ENCODE data around the gene CHRNB4. TPM values are rescaled to one million over a fixed set of nuclear protein-coding genes. Genes with fewer than 3 reads are reported as not detected.
"Not testable (repeated sequence)": the region's sequence is repeated elsewhere in the genome, so short reads cannot be mapped to it uniquely, and the experiment has no call there.

CHRNB4 gene
- total RNA-seq, 1 experiment from 2014 or later, result not detected

DNA sequence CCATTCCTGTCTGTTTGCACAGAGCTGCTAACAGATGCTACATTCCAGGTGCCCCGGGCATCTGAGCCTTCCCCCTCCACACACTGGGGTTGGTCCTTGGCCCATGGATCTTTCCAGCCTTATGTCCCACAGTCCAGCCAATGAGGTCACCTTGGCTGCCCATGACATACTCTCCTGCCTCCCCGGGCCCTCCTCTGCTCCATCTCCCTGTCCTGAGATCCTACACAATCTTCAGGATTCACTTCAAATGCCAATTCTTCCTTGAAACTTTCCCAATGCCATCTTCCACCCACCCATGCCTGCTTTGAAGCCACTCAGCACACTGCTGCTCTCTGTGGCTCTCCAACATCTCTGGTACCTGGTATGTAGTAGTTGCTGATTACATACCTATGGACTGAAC lies 24.5 kb downstream of the CHRNB4 start:
- no peak for DNase-seq (ENCODE audit: low spot score)

DNA sequence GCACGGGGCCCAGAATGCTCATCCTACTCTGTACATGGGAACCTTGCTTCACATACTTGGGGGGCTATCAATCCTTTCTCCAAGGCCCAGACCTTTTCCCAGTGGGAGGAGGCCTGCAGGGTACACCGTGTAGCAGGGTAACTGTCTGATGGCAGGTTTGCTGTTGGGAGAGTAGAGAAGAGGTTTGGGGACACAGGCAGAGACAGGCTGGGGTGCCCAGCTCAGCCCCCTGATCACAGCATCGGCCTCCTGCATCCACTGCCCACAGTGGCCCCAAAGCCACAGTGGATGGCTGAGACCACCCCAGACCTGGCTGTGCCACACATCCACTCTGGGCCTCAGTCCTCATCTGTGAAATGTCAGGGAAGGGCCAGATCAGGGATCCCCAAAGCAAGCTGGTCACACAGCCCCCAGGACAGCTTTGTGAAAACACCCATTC lies 25.8 kb downstream of the CHRNB4 start:
- no peak for DNase-seq (ENCODE audit: low spot score)

DNA sequence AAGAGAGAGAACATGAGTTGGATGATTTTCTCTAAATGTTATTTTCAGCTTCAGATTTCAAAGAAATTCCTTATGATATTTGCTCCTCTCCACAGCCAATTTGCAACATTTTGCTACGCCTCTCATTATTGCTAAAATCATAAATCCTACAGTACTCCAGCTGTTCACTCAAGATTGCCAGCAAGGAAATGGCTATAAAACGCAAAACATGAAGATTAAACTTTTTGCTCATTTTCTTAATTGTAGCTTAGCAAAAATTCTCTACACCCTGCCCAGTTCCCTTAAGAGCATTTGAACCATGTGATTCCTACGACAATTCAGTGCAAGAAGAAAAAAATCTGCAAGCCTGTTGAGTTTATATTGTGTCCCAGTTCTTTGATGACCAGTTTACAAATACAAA lies 27.0 kb downstream of the CHRNB4 start:
- no peak for DNase-seq (ENCODE audit: low spot score)

GRCh38 chr15:78609551-78609950 lies 31.5 kb downstream of the CHRNB4 start:
- not testable (repeated sequence) for DNase-seq (ENCODE audit: low spot score)

GRCh38 chr15:78605680-78606079 lies 35.3 kb downstream of the CHRNB4 start:
- DNase-seq (ENCODE audit: low spot score), result no peak

DNA sequence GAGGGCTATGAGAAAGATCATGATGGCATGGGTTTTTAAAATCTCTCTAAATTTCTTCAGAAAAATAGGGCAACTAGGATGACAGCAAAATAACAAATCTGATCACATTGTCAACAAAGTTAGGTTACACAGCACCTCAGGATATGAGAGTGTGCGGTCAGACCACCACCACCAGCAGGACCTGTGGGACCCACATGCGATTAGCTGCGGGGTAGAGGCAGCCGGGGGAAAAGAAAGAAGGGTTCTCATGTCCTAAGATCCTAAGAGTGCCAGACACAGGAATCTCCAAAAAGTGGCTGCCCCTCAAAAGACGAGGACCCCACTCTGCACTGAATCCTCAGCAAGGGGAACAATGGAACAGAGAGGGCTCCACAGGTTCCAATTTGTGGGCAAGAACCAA lies 35.8 kb downstream of the CHRNB4 start:
- no peak for DNase-seq (ENCODE audit: low spot score)

- no peak for DNase-seq (ENCODE audit: low spot score)
Observed at GRCh38 chr15:78604420-78604819, 36.6 kb downstream of the CHRNB4 start.

GRCh38 chr15:78603467-78603866 lies 37.5 kb downstream of the CHRNB4 start:
- DNase-seq (ENCODE audit: low spot score), result no peak

GRCh38 chr15:78599189-78599588 lies 41.8 kb downstream of the CHRNB4 start:
- no peak for DNase-seq (ENCODE audit: low spot score)

DNA sequence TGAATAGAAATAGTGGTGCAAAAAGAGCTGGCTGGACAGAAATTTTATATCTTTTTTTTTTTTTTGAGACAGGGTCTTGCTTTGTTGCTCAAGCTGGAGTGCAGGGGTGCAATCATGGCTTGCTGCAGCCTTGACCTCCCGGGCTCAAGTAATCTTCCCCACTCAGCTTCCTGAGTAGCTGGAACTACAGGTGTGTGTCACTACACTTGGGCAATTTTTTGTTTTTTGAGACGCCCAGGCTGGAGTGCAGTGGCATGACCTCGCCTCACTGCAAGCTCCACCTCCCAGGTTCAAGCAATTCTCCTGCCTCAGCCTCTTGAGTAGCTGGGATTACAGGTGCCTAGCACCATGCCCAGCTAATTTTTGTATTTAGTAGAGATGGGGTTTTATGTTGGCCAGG lies 42.7 kb downstream of the CHRNB4 start:
- DNase-seq (ENCODE audit: low spot score), result no peak

- DNase-seq (ENCODE audit: low spot score), result no peak
Observed at GRCh38 chr15:78597583-78597982, 43.4 kb downstream of the CHRNB4 start.

- no peak for DNase-seq (ENCODE audit: low spot score)
Observed at GRCh38 chr15:78574944-78575343, 66.1 kb downstream of the CHRNB4 start.

Other genes with a start within 250 kb of the CHRNB4 start
- 13.6 and 16.6 TPM in 2 replicates for gene IREB2, start 203.0 kb downstream of the CHRNB4 start, total RNA-seq (2014; rRNA removed; shearing (Covaris generic))
- 5.5 and 9.3 TPM in 2 replicates for gene HYKK, start 133.6 kb downstream of the CHRNB4 start, total RNA-seq (2014; rRNA removed; shearing (Covaris generic))
- gene PSMA4, start 100.8 kb downstream of the CHRNB4 start, total RNA-seq (2014; rRNA removed; shearing (Covaris generic)), result 610 and 702 TPM in 2 replicates
- gene CHRNA5, start 75.7 kb downstream of the CHRNB4 start, total RNA-seq (2014; rRNA removed; shearing (Covaris generic)), result 27.0 and 39.4 TPM in 2 replicates
- gene CHRNA3, start 20.2 kb downstream of the CHRNB4 start, total RNA-seq (2014; rRNA removed; shearing (Covaris generic)), result 0.04 TPM in 1 of 2 replicates, not detected in the other
- 1.5 and 5.5 TPM in 2 replicates for gene ADAMTS7, start 170.3 kb upstream of the CHRNB4 start, total RNA-seq (2014; rRNA removed; shearing (Covaris generic))
- gene MORF4L1, start 231.7 kb upstream of the CHRNB4 start, total RNA-seq (2014; rRNA removed; shearing (Covaris generic)), result 382 and 419 TPM in 2 replicates